Measurements from ENCODE around the gene CADPS2.

Gene CADPS2

GRCh38 chr7:122750389-122750788 lies 135.9 kb downstream of the CADPS2 start:
- Histone ChIP-seq H3K36me3 (ENCODE audit: control insufficient read depth, insufficient read depth, low read length) (no peaks in the 10 kb centered on the region), H3K9ac (ENCODE audit: low read depth, low read length) (no peak overlapping the region), H3K9me3 (ENCODE audit: control insufficient read depth, insufficient read depth, low read length) (no peaks in the 10 kb centered on the region), H3K27me3 (ENCODE audit: control insufficient read depth, insufficient read depth, low read length) (no peaks in the 10 kb centered on the region), H3K4me3 (ENCODE audit: low read depth, low read length) (no peak overlapping the region), H3K27ac (ENCODE audit: low read depth, low read length) (no peak overlapping the region), H3K4me1 (ENCODE audit: control insufficient read depth, insufficient read depth, low read length) (peaks cover 66% of the 10 kb centered on the region)

- Histone ChIP-seq H3K4me1 (ENCODE audit: control insufficient read depth, insufficient read depth, low read length) (peaks cover 70% of the 10 kb centered on the region), H3K9ac (ENCODE audit: low read depth, low read length) (no peak overlapping the region), H3K27ac (ENCODE audit: low read depth, low read length) (no peak overlapping the region), H3K27me3 (ENCODE audit: control insufficient read depth, insufficient read depth, low read length) (no peaks in the 10 kb centered on the region), H3K36me3 (ENCODE audit: control insufficient read depth, insufficient read depth, low read length) (no peaks in the 10 kb centered on the region), H3K9me3 (ENCODE audit: control insufficient read depth, insufficient read depth, low read length) (no peaks in the 10 kb centered on the region), H3K4me3 (ENCODE audit: low read depth, low read length) (no peak overlapping the region)
Observed at GRCh38 chr7:122748195-122748594, 138.1 kb downstream of the CADPS2 start.

GRCh38 chr7:122746948-122747347 lies 139.3 kb downstream of the CADPS2 start:
- H3K9ac ChIP-seq (ENCODE audit: low read depth, low read length) = no peak overlapping the region
- no peak overlapping the region; the same call in 1 of the 2 replicates for H3K4me3 ChIP-seq (ENCODE audit: low read depth, low read length)
- H3K36me3 ChIP-seq (ENCODE audit: control insufficient read depth, insufficient read depth, low read length) = no peaks in the 10 kb centered on the region
- no peaks in the 10 kb centered on the region for H3K9me3 ChIP-seq (ENCODE audit: control insufficient read depth, insufficient read depth, low read length)
- no peak overlapping the region for H3K27ac ChIP-seq (ENCODE audit: low read depth, low read length)
- no peaks in the 10 kb centered on the region for H3K27me3 ChIP-seq (ENCODE audit: control insufficient read depth, insufficient read depth, low read length)
- H3K4me1 ChIP-seq (ENCODE audit: control insufficient read depth, insufficient read depth, low read length) = peaks cover 75% of the 10 kb centered on the region

- Histone ChIP-seq H3K27me3 (ENCODE audit: control insufficient read depth, insufficient read depth, low read length) (no peaks in the 10 kb centered on the region), H3K9ac (ENCODE audit: low read depth, low read length) (no peak overlapping the region), H3K4me3 (ENCODE audit: low read depth, low read length) (no peak overlapping the region), H3K4me1 (ENCODE audit: control insufficient read depth, insufficient read depth, low read length) (peaks cover 64% of the 10 kb centered on the region), H3K9me3 (ENCODE audit: control insufficient read depth, insufficient read depth, low read length) (no peaks in the 10 kb centered on the region), H3K36me3 (ENCODE audit: control insufficient read depth, insufficient read depth, low read length) (no peaks in the 10 kb centered on the region), H3K27ac (ENCODE audit: low read depth, low read length) (no peak overlapping the region)
Observed at GRCh38 chr7:122743211-122743610, 143.0 kb downstream of the CADPS2 start.

- Histone ChIP-seq H3K27me3 (ENCODE audit: control insufficient read depth, insufficient read depth, low read length) (no peaks in the 10 kb centered on the region), H3K9me3 (ENCODE audit: control insufficient read depth, insufficient read depth, low read length) (no peaks in the 10 kb centered on the region), H3K9ac (ENCODE audit: low read depth, low read length) (no peak overlapping the region), H3K4me3 (ENCODE audit: low read depth, low read length) (no peak overlapping the region), H3K4me1 (ENCODE audit: control insufficient read depth, insufficient read depth, low read length) (peaks cover 65% of the 10 kb centered on the region), H3K27ac (ENCODE audit: low read depth, low read length) (no peak overlapping the region), H3K36me3 (ENCODE audit: control insufficient read depth, insufficient read depth, low read length) (no peaks in the 10 kb centered on the region)
Observed at GRCh38 chr7:122738947-122739346, 147.3 kb downstream of the CADPS2 start.

GRCh38 chr7:122736183-122736582 lies 150.1 kb downstream of the CADPS2 start:
- Histone ChIP-seq H3K27ac (ENCODE audit: low read depth, low read length) (peak overlapping the region; percentile 85), H3K4me1 (ENCODE audit: control insufficient read depth, insufficient read depth, low read length) (peaks cover 55% of the 10 kb centered on the region), H3K36me3 (ENCODE audit: control insufficient read depth, insufficient read depth, low read length) (no peaks in the 10 kb centered on the region), H3K4me3 (ENCODE audit: low read depth, low read length) (peak overlapping the region; percentile 31; the same call in 1 of the 2 replicates), H3K9ac (ENCODE audit: low read depth, low read length) (0 out of 2 replicates have a peak overlapping the region, but pooled peaks have one; percentile 6), H3K27me3 (ENCODE audit: control insufficient read depth, insufficient read depth, low read length) (no peaks in the 10 kb centered on the region), H3K9me3 (ENCODE audit: control insufficient read depth, insufficient read depth, low read length) (peaks cover 5% of the 10 kb centered on the region)

GRCh38 chr7:122727759-122728158 lies 158.5 kb downstream of the CADPS2 start:
- Histone ChIP-seq H3K9ac (ENCODE audit: low read depth, low read length) (no peak overlapping the region), H3K9me3 (ENCODE audit: control insufficient read depth, insufficient read depth, low read length) (no peaks in the 10 kb centered on the region), H3K27ac (ENCODE audit: low read depth, low read length) (no peak overlapping the region), H3K4me1 (ENCODE audit: control insufficient read depth, insufficient read depth, low read length) (peaks cover 15% of the 10 kb centered on the region), H3K27me3 (ENCODE audit: control insufficient read depth, insufficient read depth, low read length) (no peaks in the 10 kb centered on the region), H3K36me3 (ENCODE audit: control insufficient read depth, insufficient read depth, low read length) (no peaks in the 10 kb centered on the region), H3K4me3 (ENCODE audit: low read depth, low read length) (no peak overlapping the region)

- peaks cover 15% of the 10 kb centered on the region for H3K4me1 ChIP-seq (ENCODE audit: control insufficient read depth, insufficient read depth, low read length)
- H3K36me3 ChIP-seq (ENCODE audit: control insufficient read depth, insufficient read depth, low read length) = no peaks in the 10 kb centered on the region
- H3K9ac ChIP-seq (ENCODE audit: low read depth, low read length) = no peak overlapping the region
- no peak overlapping the region for H3K4me3 ChIP-seq (ENCODE audit: low read depth, low read length)
- H3K27ac ChIP-seq (ENCODE audit: low read depth, low read length) = no peak overlapping the region
- no peaks in the 10 kb centered on the region for H3K27me3 ChIP-seq (ENCODE audit: control insufficient read depth, insufficient read depth, low read length)
- H3K9me3 ChIP-seq (ENCODE audit: control insufficient read depth, insufficient read depth, low read length) = no peaks in the 10 kb centered on the region
Observed at GRCh38 chr7:122727354-122727753, 158.9 kb downstream of the CADPS2 start.

- Histone ChIP-seq H3K9ac (ENCODE audit: low read depth, low read length) (no peak overlapping the region), H3K4me1 (ENCODE audit: control insufficient read depth, insufficient read depth, low read length) (peaks cover 15% of the 10 kb centered on the region), H3K9me3 (ENCODE audit: control insufficient read depth, insufficient read depth, low read length) (no peaks in the 10 kb centered on the region), H3K27me3 (ENCODE audit: control insufficient read depth, insufficient read depth, low read length) (no peaks in the 10 kb centered on the region), H3K4me3 (ENCODE audit: low read depth, low read length) (no peak overlapping the region), H3K27ac (ENCODE audit: low read depth, low read length) (no peak overlapping the region), H3K36me3 (ENCODE audit: control insufficient read depth, insufficient read depth, low read length) (no peaks in the 10 kb centered on the region)
Observed at GRCh38 chr7:122726881-122727280, 159.4 kb downstream of the CADPS2 start.

GRCh38 chr7:122724366-122724765 lies 161.9 kb downstream of the CADPS2 start:
- Histone ChIP-seq H3K4me3 (ENCODE audit: low read depth, low read length) (no peak overlapping the region), H3K4me1 (ENCODE audit: control insufficient read depth, insufficient read depth, low read length) (peaks cover 13% of the 10 kb centered on the region), H3K9ac (ENCODE audit: low read depth, low read length) (no peak overlapping the region), H3K36me3 (ENCODE audit: control insufficient read depth, insufficient read depth, low read length) (no peaks in the 10 kb centered on the region), H3K9me3 (ENCODE audit: control insufficient read depth, insufficient read depth, low read length) (no peaks in the 10 kb centered on the region), H3K27me3 (ENCODE audit: control insufficient read depth, insufficient read depth, low read length) (no peaks in the 10 kb centered on the region), H3K27ac (ENCODE audit: low read depth, low read length) (no peak overlapping the region)

- Histone ChIP-seq H3K4me1 (ENCODE audit: control insufficient read depth, insufficient read depth, low read length) (peaks cover 16% of the 10 kb centered on the region), H3K27me3 (ENCODE audit: control insufficient read depth, insufficient read depth, low read length) (no peaks in the 10 kb centered on the region), H3K9ac (ENCODE audit: low read depth, low read length) (no peak overlapping the region), H3K9me3 (ENCODE audit: control insufficient read depth, insufficient read depth, low read length) (no peaks in the 10 kb centered on the region), H3K27ac (ENCODE audit: low read depth, low read length) (no peak overlapping the region), H3K36me3 (ENCODE audit: control insufficient read depth, insufficient read depth, low read length) (no peaks in the 10 kb centered on the region), H3K4me3 (ENCODE audit: low read depth, low read length) (no peak overlapping the region)
Observed at GRCh38 chr7:122719010-122719578, 167.2 kb downstream of the CADPS2 start.

Data from HUES48 (cell line).